Stimulated activated CD8-positive, alpha-beta memory T cell treated with anti-CD3 and anti-CD28 coated beads, Interleukin-4, amount 100 ng/mL, for 1 hour (primary cell): Measurements from ENCODE around the gene MSI2.

Source experiments
- DNase-seq, 2 donors: peaks; one replicate each; pipeline ENCODE4 v3.0.0-alpha.2; 2020; ENCODE audit warnings: low read depth in 2 of 2, low spot score in 1 of 2

Gene MSI2

GRCh38 chr17:57471868-57472368 lies 215.6 kb downstream of the MSI2 start:
- no peak for DNase-seq

DNA sequence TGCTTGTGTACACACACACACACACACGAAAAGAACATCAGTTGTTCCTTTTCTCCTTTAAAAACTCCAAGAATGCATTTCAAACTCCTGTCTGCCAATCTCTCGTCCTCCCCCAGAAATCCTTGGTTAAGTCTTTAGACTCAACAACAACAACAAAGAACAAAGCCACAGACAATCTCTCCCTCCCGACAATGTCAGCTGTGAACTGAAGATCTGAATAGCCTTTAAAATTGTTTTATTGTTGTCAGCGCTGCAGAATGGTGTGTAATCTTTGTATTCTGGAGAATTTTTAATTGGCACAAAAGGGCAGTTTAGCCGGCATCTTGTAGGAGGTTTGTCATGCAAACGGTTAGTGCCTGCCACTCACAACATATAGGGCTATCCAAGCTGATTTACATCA lies 219.5 kb downstream of the MSI2 start:
- no peak for DNase-seq

DNA sequence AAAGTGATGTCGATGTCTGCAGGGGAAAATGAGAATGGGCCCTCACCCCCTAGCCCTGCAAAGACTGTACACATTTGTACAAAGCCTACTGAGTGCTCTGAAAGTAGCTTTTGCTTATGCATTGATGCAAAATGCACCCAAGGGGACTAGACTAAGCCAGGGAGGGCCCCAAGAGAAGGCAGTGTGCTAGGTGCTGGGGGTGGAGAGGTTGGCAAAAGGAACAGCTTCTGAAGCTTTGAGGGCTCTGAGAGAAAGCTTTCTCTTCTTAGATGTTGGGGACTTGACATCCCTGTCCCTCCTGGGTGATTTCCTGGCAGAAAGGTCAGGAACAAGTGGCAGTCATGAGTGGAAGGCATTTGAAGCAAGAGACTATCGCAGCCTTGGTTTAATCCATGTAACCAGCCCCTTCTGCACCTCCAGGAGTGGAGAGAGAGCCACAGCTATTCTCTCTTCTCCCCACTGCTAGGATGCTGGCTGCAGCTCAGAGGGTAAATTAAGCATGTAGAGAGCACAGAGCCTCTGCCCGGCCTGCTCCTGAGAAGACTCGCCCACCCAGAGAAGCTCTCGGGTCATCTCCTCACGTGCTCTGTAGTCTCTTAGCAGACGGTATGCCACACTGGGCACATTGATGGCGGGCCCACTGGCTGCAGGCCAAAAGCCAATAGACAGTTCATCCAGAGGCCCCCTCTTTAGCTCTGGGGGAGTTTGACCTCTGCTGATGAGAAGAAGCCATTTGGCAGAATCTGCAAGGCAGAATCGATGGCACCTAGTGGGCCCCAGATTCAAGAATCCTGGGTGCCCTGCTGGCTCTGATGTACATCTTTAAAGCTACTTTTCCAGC lies 221.4 kb downstream of the MSI2 start:
- no peak for DNase-seq

DNA sequence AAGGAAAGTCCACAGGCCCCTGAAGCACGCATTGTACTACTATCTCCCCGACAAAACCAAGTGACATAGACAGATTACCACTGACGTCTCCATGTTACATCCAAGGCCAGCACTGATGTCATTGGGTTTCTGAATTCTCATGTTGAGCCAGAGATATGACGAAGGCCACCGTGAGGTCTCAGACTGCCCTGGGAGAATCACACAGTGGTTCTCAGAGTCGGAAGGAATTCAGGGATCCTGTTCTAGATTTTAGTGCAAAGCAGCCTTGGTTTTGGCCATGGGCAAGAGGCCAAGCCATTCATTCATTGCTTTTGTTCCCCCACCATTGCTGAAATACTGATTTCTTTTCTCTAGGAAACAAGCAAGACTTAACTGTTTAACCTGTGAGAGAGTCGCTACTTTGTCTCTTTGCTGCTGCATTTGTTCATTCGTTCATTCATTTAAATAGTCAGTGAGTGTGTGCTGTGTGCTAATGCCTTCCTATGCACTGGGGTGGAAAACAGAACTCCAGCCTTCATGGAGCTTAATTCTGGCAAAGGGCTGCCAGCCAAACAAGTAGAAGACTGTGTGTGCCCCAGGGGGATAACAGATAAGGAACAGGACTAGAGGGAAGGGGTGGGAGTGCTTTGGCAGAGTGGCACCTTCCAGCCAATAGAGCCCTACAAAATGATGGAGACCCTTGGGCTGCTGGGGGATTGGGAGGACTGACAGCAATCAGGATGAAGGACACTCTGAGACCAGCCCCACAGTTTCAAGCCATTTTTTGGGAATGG lies 222.3 kb downstream of the MSI2 start:
- DNase-seq, result no peak

GRCh38 chr17:57480438-57481196 lies 224.3 kb downstream of the MSI2 start:
- DNase-seq, result no peak

GRCh38 chr17:57481910-57482391 lies 225.6 kb downstream of the MSI2 start:
- DNase-seq, result no peak

GRCh38 chr17:57482657-57483056 lies 226.3 kb downstream of the MSI2 start:
- no peak for DNase-seq

- DNase-seq, result no peak
Measured at GRCh38 chr17:57484081-57484666, 227.9 kb downstream of the MSI2 start.

DNA sequence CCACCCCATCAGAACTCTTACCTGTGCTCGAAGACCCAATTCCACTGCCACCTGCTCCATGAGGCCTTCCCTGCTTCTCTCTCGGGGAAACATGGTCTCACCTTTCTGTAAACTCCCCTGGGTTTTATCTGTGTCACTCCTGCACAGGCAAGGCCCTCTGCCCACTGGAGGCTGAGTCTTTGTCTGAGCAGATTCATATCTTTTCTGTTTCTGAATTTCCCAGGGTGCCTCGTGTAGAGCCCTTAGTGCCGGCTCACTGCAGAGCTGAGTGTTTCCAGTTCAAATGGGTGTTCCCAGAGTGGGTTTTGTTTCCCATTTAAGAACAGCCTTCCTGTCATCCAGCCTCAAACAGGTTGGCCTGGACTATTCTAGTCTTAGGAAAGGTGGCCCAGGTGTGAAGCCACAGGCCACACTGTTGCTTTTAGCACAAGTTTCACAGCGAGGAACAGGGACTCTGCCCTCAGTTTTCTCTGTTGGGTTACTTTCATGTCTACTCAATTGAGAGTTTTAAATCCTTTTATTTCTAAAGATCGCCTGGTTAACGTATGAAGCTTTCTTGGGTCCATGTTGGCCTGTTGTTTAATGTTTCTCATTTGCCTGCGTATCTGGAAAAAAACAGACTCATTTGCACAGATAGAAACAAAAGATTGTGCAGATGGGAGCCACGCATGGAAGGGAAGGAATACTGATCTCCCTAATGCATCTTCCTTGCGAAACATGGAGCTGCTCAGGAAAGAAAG lies 228.7 kb downstream of the MSI2 start:
- DNase-seq, result no peak

DNA sequence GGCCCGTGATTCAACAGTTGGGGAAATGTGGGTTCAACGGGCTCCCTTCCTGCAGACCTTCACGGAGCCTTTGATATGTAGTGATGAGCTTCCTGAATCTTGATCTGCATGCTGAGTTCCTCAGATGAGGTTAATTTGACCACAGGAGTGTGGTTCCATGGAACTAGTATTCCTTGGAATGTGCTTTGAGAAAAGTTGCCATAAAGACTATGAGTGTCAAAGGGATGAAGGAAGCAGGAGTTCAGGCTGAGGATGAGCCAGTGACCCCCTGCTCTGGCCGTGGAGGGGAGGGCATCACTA lies 229.2 kb downstream of the MSI2 start:
- no peak for DNase-seq

DNA sequence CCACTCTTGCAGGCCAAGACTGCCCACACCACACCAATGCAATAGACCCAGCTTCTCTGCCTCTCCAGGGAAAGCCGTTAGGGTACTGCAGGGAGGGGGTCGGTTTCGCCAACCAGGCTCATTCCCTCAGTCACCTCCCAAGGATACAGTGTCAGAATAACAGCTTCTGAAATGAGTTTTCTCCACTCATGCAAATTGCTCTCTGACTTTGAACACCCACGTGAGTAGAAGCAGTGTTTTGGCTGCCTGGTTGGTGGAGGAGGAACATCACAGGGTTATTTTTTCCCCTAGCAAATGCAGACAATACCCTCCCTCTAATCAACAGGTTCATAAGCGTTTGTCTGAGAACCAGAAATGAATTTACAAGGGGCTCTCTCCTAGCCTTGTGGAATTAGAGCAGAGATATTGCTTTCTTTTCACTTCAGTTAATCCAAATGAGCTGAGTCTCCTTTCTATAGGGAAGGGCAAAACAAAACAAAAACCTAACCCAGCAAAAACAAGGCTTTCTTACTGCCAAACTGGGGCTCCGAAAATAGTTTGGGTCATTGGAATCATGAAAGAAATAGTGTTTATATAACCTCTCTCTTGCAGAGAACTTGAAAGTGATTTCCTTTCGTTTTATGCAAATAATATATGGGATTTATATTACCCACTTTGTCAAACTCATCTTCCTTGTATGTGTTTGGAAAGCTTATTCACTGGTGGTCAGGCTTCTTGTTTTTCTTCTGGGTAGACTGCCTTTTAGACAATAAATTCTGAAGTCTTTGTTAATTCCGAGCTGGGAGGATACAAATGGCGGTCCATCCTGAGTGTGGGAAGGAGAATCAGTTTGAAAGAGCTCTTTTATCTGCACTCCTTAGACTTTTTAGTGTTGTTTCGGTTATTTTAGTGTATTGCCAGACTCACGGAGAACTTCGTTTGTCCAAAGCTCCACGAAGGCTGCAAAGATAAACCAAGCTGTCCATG lies 229.9 kb downstream of the MSI2 start:
- no peak for DNase-seq

GRCh38 chr17:57486882-57487301 lies 230.6 kb downstream of the MSI2 start:
- no peak for DNase-seq

DNA sequence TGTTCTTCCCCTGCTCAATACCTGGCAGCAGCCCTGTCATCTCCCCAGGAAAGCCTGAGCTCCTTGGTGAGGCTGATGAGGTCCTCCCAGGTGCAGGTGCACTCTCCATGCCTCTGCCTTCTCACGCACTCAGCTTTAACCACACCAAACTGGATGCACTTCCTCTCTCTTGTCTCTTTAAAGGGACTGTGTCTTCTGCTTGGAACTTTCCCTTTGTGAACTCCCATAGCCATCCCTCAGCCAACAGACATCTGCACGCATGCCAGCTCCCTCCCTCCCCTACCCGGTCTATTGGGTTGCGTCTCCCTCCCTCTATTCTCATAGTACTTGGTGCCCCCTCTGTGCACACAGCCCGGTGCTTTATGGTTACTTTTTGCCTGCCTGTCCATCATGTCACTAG lies 231.2 kb downstream of the MSI2 start:
- DNase-seq, result no peak

GRCh38 chr17:57488856-57489255 lies 232.5 kb downstream of the MSI2 start:
- no peak for DNase-seq

DNA sequence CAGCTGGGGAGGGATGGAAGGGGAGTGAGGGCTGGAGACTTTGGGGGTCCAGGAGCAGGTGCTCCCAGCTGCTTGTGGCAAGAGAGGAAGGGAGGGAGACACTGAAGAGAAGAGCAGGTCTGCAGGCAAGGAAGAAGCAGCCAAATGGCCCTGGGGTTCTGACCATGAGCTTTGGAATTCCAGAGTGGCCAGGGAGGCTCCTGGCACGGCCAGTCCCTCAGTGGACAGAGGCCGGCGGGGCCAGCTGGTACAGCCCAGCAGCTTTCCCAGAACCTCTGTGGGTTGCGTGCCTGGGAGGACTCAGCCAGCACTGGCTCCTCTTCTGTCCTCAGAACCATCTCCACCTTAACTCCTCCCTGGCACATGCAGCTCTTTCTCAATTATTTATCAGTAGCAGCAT lies 233.0 kb downstream of the MSI2 start:
- no peak for DNase-seq

DNA sequence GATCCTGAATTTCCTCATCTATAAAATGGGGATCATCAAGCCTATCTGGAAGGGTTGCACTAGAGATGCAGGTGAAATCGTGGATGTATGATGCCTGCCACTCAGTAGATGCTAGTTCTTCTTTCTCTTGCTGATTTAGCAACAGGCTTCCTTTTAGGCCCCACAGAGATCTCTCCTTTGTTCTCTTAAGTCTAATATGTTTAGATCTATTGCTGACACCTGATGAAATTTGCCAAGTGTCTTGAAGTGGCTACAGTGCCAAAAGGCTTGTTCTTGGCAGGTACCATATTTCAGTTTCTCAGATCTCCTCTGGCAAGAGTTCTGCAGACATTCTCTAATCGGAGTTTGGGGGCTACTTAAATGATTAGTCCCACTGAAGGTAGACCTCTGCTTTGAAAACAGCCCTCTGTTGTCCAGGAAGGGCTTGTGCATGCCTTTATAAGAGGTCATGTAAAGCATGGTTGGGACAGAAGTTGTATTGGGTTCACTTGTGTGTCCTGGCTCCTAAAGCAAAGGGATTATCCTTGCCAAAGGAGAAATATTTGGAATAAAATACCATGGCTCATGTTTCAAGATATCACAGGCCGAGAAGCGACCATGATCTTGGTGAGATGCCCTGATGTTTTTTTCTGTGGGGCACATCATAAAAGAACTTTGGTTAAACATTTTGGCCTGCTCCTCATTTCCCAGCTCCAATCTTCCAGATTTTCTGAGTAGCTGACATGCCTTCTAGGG lies 234.0 kb downstream of the MSI2 start:
- DNase-seq, result no peak

GRCh38 chr17:57490890-57491289 lies 234.6 kb downstream of the MSI2 start:
- DNase-seq, result no peak

DNA sequence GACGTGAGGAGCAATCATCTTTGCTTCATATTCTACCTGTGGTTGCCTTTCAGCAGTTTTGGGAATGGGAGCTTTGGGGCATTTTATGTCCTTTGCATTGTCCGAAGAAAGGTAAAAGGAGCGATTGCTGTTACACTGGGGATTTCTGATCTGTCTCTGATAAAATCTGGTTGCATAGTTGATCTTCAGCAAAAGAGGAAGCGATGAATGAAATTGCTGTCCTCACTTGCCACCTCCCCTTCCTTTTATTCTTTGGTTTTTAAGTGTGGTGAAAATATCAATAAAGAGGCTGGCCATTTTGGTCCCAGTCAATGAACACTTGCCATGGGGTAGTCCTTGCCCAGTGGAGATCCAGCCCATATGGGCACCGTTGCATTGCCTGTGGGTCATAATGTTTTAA lies 236.8 kb downstream of the MSI2 start:
- no peak for DNase-seq

GRCh38 chr17:57493625-57494024 lies 237.3 kb downstream of the MSI2 start:
- no peak for DNase-seq
